ENCODE measurements around the gene CSRP1.

GRCh38 chr1:201475915-201476669, 30.8 kb downstream of the CSRP1 start:
- TF ChIP-seq POLR2AphosphoS5 (IDR thresholded peaks at IDR 0.05): no peak
- no peak for TF ChIP-seq CTCF (IDR thresholded peaks at IDR 0.05; ENCODE audit: poor library complexity, severe bottlenecking)
- TF ChIP-seq EZH2 (IDR thresholded peaks at IDR 0.05; ENCODE audit: borderline replicate concordance, insufficient read depth, low read length, poor library complexity, severe bottlenecking): no peak
- no peak for TF ChIP-seq EP300 (conservative IDR thresholded peaks at IDR 0.05; ENCODE audit: poor library complexity, severe bottlenecking)
- TF ChIP-seq MXI1 (conservative IDR thresholded peaks at IDR 0.05; ENCODE audit: poor library complexity, severe bottlenecking): no peak
- no peak for TF ChIP-seq REST (IDR thresholded peaks at IDR 0.05; ENCODE audit: borderline replicate concordance)
